ENCODE measurements around the gene SNX24.

The SNX24 gene

DNA sequence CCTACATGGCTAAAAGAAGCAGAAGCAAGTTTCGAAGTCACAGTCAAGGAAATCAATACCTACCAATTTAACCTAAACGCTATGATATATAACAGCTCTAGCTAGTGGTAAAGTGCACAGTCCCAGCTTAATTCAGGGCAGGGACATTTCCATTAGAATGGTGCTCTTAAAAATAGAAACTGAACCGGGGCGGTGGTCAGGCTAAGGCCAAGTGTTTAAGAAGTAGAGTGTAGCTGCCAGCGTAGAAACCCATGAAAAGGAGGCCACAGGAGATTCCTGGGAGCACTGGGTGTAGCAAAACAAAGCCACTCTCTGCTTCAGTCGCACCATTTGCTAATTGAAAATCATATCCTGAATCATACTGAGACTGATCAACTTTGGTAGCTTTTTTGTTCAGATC lies 162.3 kb downstream of the SNX24 start:
- Histone ChIP-seq H3K4me3 (ENCODE audit: low read length) (no peak overlapping the region), H3K27me3 (ENCODE audit: control insufficient read depth, insufficient read depth, low read length) (no peaks in the 10 kb centered on the region), H3K36me3 (ENCODE audit: control insufficient read depth, insufficient read depth, low read length) (no peaks in the 10 kb centered on the region), H3K9ac (ENCODE audit: low read length) (no peak overlapping the region), H3K4me1 (ENCODE audit: control insufficient read depth, insufficient read depth, low read length) (no peaks in the 10 kb centered on the region), H3K27ac (ENCODE audit: low read depth, low read length) (no peak overlapping the region)

DNA sequence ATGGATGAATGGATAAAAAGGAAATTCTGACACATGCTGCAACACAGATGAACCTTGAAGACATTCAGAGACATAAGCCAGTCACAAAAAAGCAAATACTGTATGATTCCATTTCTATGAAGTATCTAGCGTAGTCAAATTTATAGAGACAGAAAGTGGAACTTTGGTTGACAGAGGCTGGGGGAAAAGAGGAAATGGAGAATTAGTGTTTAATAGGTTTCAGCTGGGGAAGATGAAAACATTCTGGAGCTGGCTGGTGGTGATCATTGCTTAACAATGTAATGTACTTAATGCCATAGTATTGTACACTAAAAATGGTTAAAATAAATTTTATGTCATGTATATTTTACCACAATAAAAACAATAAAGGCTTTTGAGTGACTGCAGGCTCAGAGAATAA lies 166.9 kb downstream of the SNX24 start:
- H3K4me3 ChIP-seq (ENCODE audit: low read length) = no peak overlapping the region
- H3K9ac ChIP-seq (ENCODE audit: low read length) = no peak overlapping the region
- no peaks in the 10 kb centered on the region for H3K36me3 ChIP-seq (ENCODE audit: control insufficient read depth, insufficient read depth, low read length)
- H3K4me1 ChIP-seq (ENCODE audit: control insufficient read depth, insufficient read depth, low read length) = no peaks in the 10 kb centered on the region
- H3K27ac ChIP-seq (ENCODE audit: low read depth, low read length) = no peak overlapping the region
- H3K27me3 ChIP-seq (ENCODE audit: control insufficient read depth, insufficient read depth, low read length) = no peaks in the 10 kb centered on the region

DNA sequence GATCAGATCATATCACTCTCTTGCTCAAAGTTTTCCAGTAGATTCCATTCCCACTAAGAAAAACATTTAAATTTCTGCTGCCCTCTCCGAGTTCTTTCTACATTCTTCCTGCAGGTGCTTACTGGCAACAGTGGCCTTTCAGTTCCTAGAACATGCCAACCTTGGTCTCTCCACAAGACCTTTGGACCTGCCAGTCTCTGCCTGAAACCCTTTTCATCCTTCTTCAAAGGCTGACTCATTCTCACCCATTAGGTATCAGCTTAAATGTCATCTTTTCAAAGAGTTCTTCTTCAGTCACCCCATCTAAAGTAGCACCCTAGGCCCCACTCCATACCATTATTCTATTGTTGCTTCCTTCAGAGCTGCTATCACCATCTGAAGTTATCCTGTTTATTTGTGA lies 169.3 kb downstream of the SNX24 start:
- Histone ChIP-seq H3K4me1 (ENCODE audit: control insufficient read depth, insufficient read depth, low read length) (no peaks in the 10 kb centered on the region), H3K27ac (ENCODE audit: low read depth, low read length) (no peak overlapping the region), H3K36me3 (ENCODE audit: control insufficient read depth, insufficient read depth, low read length) (no peaks in the 10 kb centered on the region), H3K27me3 (ENCODE audit: control insufficient read depth, insufficient read depth, low read length) (no peaks in the 10 kb centered on the region), H3K4me3 (ENCODE audit: low read length) (no peak overlapping the region), H3K9ac (ENCODE audit: low read length) (no peak overlapping the region)

GRCh38 chr5:123028222-123028621 lies 182.8 kb downstream of the SNX24 start:
- no peak overlapping the region for H3K9ac ChIP-seq (ENCODE audit: low read length)
- H3K27me3 ChIP-seq (ENCODE audit: control insufficient read depth, insufficient read depth, low read length) = no peaks in the 10 kb centered on the region
- H3K4me3 ChIP-seq (ENCODE audit: low read length) = no peak overlapping the region
- H3K27ac ChIP-seq (ENCODE audit: low read depth, low read length) = no peak overlapping the region
- no peaks in the 10 kb centered on the region for H3K36me3 ChIP-seq (ENCODE audit: control insufficient read depth, insufficient read depth, low read length)
- H3K4me1 ChIP-seq (ENCODE audit: control insufficient read depth, insufficient read depth, low read length) = no peaks in the 10 kb centered on the region

DNA sequence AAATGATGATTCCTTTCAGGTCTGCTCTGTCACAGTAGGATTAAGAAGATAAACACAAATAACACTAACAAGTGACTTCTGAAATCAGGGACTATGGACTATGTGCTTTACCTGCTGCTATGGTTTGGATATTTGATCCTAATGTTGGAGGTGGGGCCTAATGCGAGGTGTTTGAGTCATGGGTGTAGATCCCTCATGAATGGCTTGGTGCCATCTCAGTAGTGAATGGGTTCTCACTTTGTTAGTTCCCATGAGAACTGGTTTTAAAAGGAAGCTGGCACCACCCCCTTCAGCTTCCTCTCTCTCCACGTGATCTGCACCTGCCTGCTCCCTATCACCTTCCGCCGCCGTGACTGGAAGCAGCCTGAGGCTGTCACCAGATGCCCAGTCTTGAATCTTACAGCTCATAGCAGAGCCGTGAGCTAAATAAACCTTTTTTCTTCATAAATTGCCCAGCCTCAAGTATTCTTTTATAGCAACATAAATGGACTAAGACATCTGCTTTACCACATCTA lies 187.8 kb downstream of the SNX24 start:
- no peaks in the 10 kb centered on the region for H3K36me3 ChIP-seq (ENCODE audit: control insufficient read depth, insufficient read depth, low read length)
- no peaks in the 10 kb centered on the region for H3K4me1 ChIP-seq (ENCODE audit: control insufficient read depth, insufficient read depth, low read length)
- no peak overlapping the region for H3K27ac ChIP-seq (ENCODE audit: low read depth, low read length)
- H3K27me3 ChIP-seq (ENCODE audit: control insufficient read depth, insufficient read depth, low read length) = no peaks in the 10 kb centered on the region
- no peak overlapping the region for H3K4me3 ChIP-seq (ENCODE audit: low read length)
- no peak overlapping the region for H3K9ac ChIP-seq (ENCODE audit: low read length)

- H3K27ac ChIP-seq (ENCODE audit: low read depth, low read length) = peak overlapping the region; percentile 91
- H3K9ac ChIP-seq (ENCODE audit: low read length) = no peak overlapping the region
- H3K27me3 ChIP-seq (ENCODE audit: control insufficient read depth, insufficient read depth, low read length) = no peaks in the 10 kb centered on the region
- no peaks in the 10 kb centered on the region for H3K4me1 ChIP-seq (ENCODE audit: control insufficient read depth, insufficient read depth, low read length)
- no peaks in the 10 kb centered on the region for H3K36me3 ChIP-seq (ENCODE audit: control insufficient read depth, insufficient read depth, low read length)
- H3K4me3 ChIP-seq (ENCODE audit: low read length) = peak overlapping the region; percentile 72
Measured at GRCh38 chr5:123035360-123035917, 190.0 kb downstream of the SNX24 start.

DNA sequence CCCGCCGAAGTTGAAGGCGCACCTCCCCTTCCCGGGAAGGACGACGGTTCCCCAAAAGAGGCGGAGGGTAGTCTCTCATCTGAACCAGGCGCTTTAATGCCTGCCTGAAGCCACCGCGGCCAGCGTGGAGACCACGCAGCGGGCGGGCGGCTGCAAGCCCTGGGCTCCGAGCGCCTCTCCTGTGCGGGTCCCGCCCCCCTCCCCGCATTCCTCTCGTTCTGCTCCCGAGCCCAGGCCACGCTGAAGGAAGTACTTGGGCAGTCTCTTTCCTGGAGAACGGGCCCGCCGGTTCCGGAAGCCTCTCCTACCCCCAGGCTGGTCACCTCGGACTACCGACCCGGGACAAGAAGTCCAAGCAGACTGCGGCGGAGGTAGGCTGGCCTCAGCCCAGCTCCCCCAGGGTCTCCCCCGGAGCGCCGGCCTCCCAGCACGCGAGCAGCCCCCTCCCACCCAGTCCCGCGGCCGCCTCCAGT lies 190.5 kb downstream of the SNX24 start:
- peak overlapping the region; percentile 91 for H3K27ac ChIP-seq (ENCODE audit: low read depth, low read length)
- no peaks in the 10 kb centered on the region for H3K4me1 ChIP-seq (ENCODE audit: control insufficient read depth, insufficient read depth, low read length)
- H3K4me3 ChIP-seq (ENCODE audit: low read length) = peak overlapping the region; percentile 72
- H3K27me3 ChIP-seq (ENCODE audit: control insufficient read depth, insufficient read depth, low read length) = no peaks in the 10 kb centered on the region
- H3K9ac ChIP-seq (ENCODE audit: low read length) = no peak overlapping the region
- H3K36me3 ChIP-seq (ENCODE audit: control insufficient read depth, insufficient read depth, low read length) = no peaks in the 10 kb centered on the region

GRCh38 chr5:123036391-123037103 lies 191.1 kb downstream of the SNX24 start, which contains the start of gene PPIC:
Gene PPIC, minus strand, starts transcription at chr5:123036725. Its CDS starts 100 bp downstream, at chr5:123036625.
- peak within 1 kb of the TSS; percentile 38 for H3K9ac ChIP-seq (ENCODE audit: low read length)
- no peaks in the 10 kb centered on the region for H3K27me3 ChIP-seq (ENCODE audit: control insufficient read depth, insufficient read depth, low read length)
- peak within 1 kb of the TSS; percentile 91 for H3K27ac ChIP-seq (ENCODE audit: low read depth, low read length)
- no peaks in the 10 kb centered on the region for H3K4me1 ChIP-seq (ENCODE audit: control insufficient read depth, insufficient read depth, low read length)
- H3K4me3 ChIP-seq (ENCODE audit: low read length) = peak within 1 kb of the TSS; percentile 72
- no peaks in the 10 kb centered on the region for H3K36me3 ChIP-seq (ENCODE audit: control insufficient read depth, insufficient read depth, low read length)

DNA sequence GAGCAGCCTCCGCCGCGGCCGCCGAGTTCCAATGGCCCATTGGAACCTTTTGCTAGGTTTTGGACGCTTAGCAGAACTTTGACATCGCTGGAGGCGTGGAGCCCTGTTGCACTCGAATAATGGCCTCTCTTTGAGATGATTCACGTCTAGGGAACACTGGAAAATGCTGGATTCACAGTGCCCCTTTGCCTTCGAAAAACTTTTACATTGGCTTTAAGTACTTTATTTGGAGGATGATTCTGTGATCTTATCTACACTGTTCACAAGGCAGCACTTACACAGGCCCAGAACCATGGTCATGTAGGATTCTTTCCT lies 191.6 kb downstream of the SNX24 start:
- Histone ChIP-seq H3K27ac (ENCODE audit: low read depth, low read length) (peak overlapping the region; percentile 91), H3K27me3 (ENCODE audit: control insufficient read depth, insufficient read depth, low read length) (no peaks in the 10 kb centered on the region), H3K4me1 (ENCODE audit: control insufficient read depth, insufficient read depth, low read length) (no peaks in the 10 kb centered on the region), H3K9ac (ENCODE audit: low read length) (peak overlapping the region; percentile 38), H3K36me3 (ENCODE audit: control insufficient read depth, insufficient read depth, low read length) (no peaks in the 10 kb centered on the region), H3K4me3 (ENCODE audit: low read length) (peak overlapping the region; percentile 72)

GRCh38 chr5:123039673-123040072 lies 194.3 kb downstream of the SNX24 start:
- H3K27ac ChIP-seq (ENCODE audit: low read depth, low read length) = peak overlapping the region; percentile 48
- no peak overlapping the region for H3K4me3 ChIP-seq (ENCODE audit: low read length)
- H3K27me3 ChIP-seq (ENCODE audit: control insufficient read depth, insufficient read depth, low read length) = no peaks in the 10 kb centered on the region
- peaks cover 2% of the 10 kb centered on the region for H3K4me1 ChIP-seq (ENCODE audit: control insufficient read depth, insufficient read depth, low read length)
- no peak overlapping the region for H3K9ac ChIP-seq (ENCODE audit: low read length)
- no peaks in the 10 kb centered on the region for H3K36me3 ChIP-seq (ENCODE audit: control insufficient read depth, insufficient read depth, low read length)

- no peaks in the 10 kb centered on the region for H3K27me3 ChIP-seq (ENCODE audit: control insufficient read depth, insufficient read depth, low read length)
- no peak overlapping the region for H3K9ac ChIP-seq (ENCODE audit: low read length)
- H3K4me1 ChIP-seq (ENCODE audit: control insufficient read depth, insufficient read depth, low read length) = peaks cover 2% of the 10 kb centered on the region
- H3K36me3 ChIP-seq (ENCODE audit: control insufficient read depth, insufficient read depth, low read length) = no peaks in the 10 kb centered on the region
- no peak overlapping the region for H3K27ac ChIP-seq (ENCODE audit: low read depth, low read length)
- H3K4me3 ChIP-seq (ENCODE audit: low read length) = no peak overlapping the region
Measured at GRCh38 chr5:123044926-123045617, 199.7 kb downstream of the SNX24 start.

DNA sequence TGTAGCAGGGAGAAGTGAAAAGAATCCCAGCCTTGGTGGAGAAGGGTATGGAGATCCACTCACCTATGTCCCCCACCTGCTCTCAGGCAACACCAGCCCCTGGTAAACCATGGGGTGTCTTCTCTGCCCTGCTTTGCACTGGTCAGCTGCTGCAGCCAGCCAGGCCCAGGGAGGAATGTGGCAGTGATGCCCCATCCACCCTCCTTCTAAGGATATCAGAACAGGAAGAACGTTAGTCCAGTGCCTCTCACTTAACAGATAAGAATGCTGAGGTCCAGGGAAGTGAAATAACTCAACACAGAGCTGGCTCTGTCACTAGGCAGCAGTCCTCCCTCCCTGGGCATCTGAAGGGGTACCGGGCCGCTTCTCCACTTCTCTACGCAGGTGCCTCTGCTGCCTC lies 200.8 kb downstream of the SNX24 start:
- no peak overlapping the region for H3K4me3 ChIP-seq (ENCODE audit: low read length)
- H3K27ac ChIP-seq (ENCODE audit: low read depth, low read length) = no peak overlapping the region
- H3K27me3 ChIP-seq (ENCODE audit: control insufficient read depth, insufficient read depth, low read length) = no peaks in the 10 kb centered on the region
- H3K9ac ChIP-seq (ENCODE audit: low read length) = no peak overlapping the region
- H3K4me1 ChIP-seq (ENCODE audit: control insufficient read depth, insufficient read depth, low read length) = peaks cover 2% of the 10 kb centered on the region
- H3K36me3 ChIP-seq (ENCODE audit: control insufficient read depth, insufficient read depth, low read length) = no peaks in the 10 kb centered on the region
